A673 (cell line): ENCODE data around the gene PI16.

Experiments used
- EZH2 ChIP-seq: fragments of 200-600 bp; sonication (generic); IDR thresholded peaks from 2 replicates; pipeline ENCODE4 v1.6.1; 2017; ENCODE audit warnings: borderline replicate concordance, low read depth, mild to moderate bottlenecking, mixed read lengths, antibody characterized with exemption, low read length; ENCODE audit not compliant: poor library complexity, severe bottlenecking
- TF ChIP-seq, protein P1 (sequence below): fragments of 300-800, 200-600 bp; sonication (generic); conservative IDR thresholded peaks from 2 replicates; pipeline ENCODE4 v1.5.1; 2017; ENCODE audit warnings: low read depth, mild to moderate bottlenecking, antibody characterized with exemption, low read length, moderate library complexity, mixed read lengths

GRCh38 chr6:36977470-36977941, 23.0 kb downstream of the PI16 start:
- TF ChIP-seq, protein P1, sequence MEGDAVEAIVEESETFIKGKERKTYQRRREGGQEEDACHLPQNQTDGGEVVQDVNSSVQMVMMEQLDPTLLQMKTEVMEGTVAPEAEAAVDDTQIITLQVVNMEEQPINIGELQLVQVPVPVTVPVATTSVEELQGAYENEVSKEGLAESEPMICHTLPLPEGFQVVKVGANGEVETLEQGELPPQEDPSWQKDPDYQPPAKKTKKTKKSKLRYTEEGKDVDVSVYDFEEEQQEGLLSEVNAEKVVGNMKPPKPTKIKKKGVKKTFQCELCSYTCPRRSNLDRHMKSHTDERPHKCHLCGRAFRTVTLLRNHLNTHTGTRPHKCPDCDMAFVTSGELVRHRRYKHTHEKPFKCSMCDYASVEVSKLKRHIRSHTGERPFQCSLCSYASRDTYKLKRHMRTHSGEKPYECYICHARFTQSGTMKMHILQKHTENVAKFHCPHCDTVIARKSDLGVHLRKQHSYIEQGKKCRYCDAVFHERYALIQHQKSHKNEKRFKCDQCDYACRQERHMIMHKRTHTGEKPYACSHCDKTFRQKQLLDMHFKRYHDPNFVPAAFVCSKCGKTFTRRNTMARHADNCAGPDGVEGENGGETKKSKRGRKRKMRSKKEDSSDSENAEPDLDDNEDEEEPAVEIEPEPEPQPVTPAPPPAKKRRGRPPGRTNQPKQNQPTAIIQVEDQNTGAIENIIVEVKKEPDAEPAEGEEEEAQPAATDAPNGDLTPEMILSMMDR: peak; percentile 58
- TF ChIP-seq EZH2: no peak
